Rectal smooth muscle tissue (tissue), 1 donor: ENCODE results near the gene YWHAE.
"Not testable (repeated sequence)": the region's sequence is repeated elsewhere in the genome, so short reads cannot be mapped to it uniquely, and the experiment has no call there.

ENCODE experiments used
- H3K27ac ChIP-seq: one replicate; pipeline ENCODE4 v1.7.0; 2013; ENCODE audit warnings: low read depth, low read length, inconsistent platforms
- H3K27me3 ChIP-seq: one replicate; pipeline ENCODE4 v1.7.0; 2013; ENCODE audit warnings: low read length; ENCODE audit not compliant: control insufficient read depth, insufficient read depth
- H3K36me3 ChIP-seq: one replicate; pipeline ENCODE4 v1.7.0; 2013; ENCODE audit warnings: low read length; ENCODE audit not compliant: control insufficient read depth, insufficient read depth
- H3K4me1 ChIP-seq: one replicate; pipeline ENCODE4 v1.7.0; 2013; ENCODE audit warnings: low read length; ENCODE audit not compliant: control insufficient read depth, insufficient read depth
- H3K4me3 ChIP-seq: one replicate; pipeline ENCODE4 v1.7.0; 2013; ENCODE audit warnings: low read length
- H3K9ac ChIP-seq: one replicate; pipeline ENCODE4 v1.7.0; 2013; ENCODE audit warnings: low read length

YWHAE gene

GRCh38 chr17:1365445-1366039 lies 34.5 kb downstream of the YWHAE start:
- Histone ChIP-seq H3K27me3 (no peaks in the 10 kb centered on the region), H3K27ac (no peak overlapping the region), H3K4me3 (no peak overlapping the region), H3K4me1 (peaks cover 16% of the 10 kb centered on the region), H3K9ac (no peak overlapping the region), H3K36me3 (peaks cover 5% of the 10 kb centered on the region)

- Histone ChIP-seq H3K36me3 (peaks cover 3% of the 10 kb centered on the region), H3K27me3 (no peaks in the 10 kb centered on the region), H3K27ac (no peak overlapping the region), H3K4me1 (peaks cover 18% of the 10 kb centered on the region), H3K4me3 (no peak overlapping the region), H3K9ac (no peak overlapping the region)
Observed at GRCh38 chr17:1362964-1363363, 37.1 kb downstream of the YWHAE start.

GRCh38 chr17:1362065-1362848 lies 37.8 kb downstream of the YWHAE start:
- Histone ChIP-seq H3K9ac (no peak overlapping the region), H3K27me3 (no peaks in the 10 kb centered on the region), H3K4me1 (peaks cover 16% of the 10 kb centered on the region), H3K27ac (no peak overlapping the region), H3K36me3 (peaks cover 3% of the 10 kb centered on the region), H3K4me3 (no peak overlapping the region)

GRCh38 chr17:1360975-1361374 lies 39.0 kb downstream of the YWHAE start:
- peaks cover 3% of the 10 kb centered on the region for H3K36me3 ChIP-seq
- H3K27me3 ChIP-seq = no peaks in the 10 kb centered on the region
- no peak overlapping the region for H3K27ac ChIP-seq
- H3K9ac ChIP-seq = no peak overlapping the region
- H3K4me3 ChIP-seq = no peak overlapping the region
- H3K4me1 ChIP-seq = peaks cover 16% of the 10 kb centered on the region

- H3K36me3 ChIP-seq, H3K9ac ChIP-seq, H3K4me3 ChIP-seq, H3K27ac ChIP-seq, H3K27me3 ChIP-seq: not testable (repeated sequence)
- peaks cover 16% of the 10 kb centered on the region for H3K4me1 ChIP-seq
Observed at GRCh38 chr17:1360315-1360714, 39.7 kb downstream of the YWHAE start.

GRCh38 chr17:1354030-1354429 lies 46.0 kb downstream of the YWHAE start:
- no peaks in the 10 kb centered on the region for H3K4me1 ChIP-seq
- no peak overlapping the region for H3K27ac ChIP-seq
- H3K4me3 ChIP-seq = no peak overlapping the region
- H3K9ac ChIP-seq = no peak overlapping the region
- peaks cover 20% of the 10 kb centered on the region for H3K36me3 ChIP-seq
- H3K27me3 ChIP-seq = no peaks in the 10 kb centered on the region

- not testable (repeated sequence) for H3K4me1 ChIP-seq, H3K27ac ChIP-seq
- H3K36me3 ChIP-seq = peaks cover 22% of the 10 kb centered on the region
Observed at GRCh38 chr17:1352530-1352929, 47.5 kb downstream of the YWHAE start.

GRCh38 chr17:1351971-1352370 lies 48.1 kb downstream of the YWHAE start:
- Histone ChIP-seq H3K9ac (no peak overlapping the region), H3K27ac (no peak overlapping the region), H3K36me3 (peaks cover 22% of the 10 kb centered on the region), H3K4me3 (no peak overlapping the region), H3K27me3 (no peaks in the 10 kb centered on the region), H3K4me1 (peaks cover 6% of the 10 kb centered on the region)

More at GRCh38 chr17:1352530-1352929, 47.5 kb downstream of the YWHAE start:
- not testable (repeated sequence) for H3K4me3 ChIP-seq, H3K27me3 ChIP-seq, H3K9ac ChIP-seq

- H3K9ac ChIP-seq = no peak overlapping the region
- no peaks in the 10 kb centered on the region for H3K27me3 ChIP-seq
- no peak overlapping the region for H3K27ac ChIP-seq
- H3K4me1 ChIP-seq = peaks cover 6% of the 10 kb centered on the region
- no peak overlapping the region for H3K4me3 ChIP-seq
- H3K36me3 ChIP-seq = peaks cover 25% of the 10 kb centered on the region
Observed at GRCh38 chr17:1351275-1351674, 48.7 kb downstream of the YWHAE start.

- H3K9ac ChIP-seq = no peak overlapping the region
- H3K36me3 ChIP-seq = peaks cover 26% of the 10 kb centered on the region
- peak overlapping the region; percentile 8 for H3K27ac ChIP-seq
- H3K4me3 ChIP-seq = peak overlapping the region; percentile 43
- H3K4me1 ChIP-seq = peaks cover 12% of the 10 kb centered on the region
- no peaks in the 10 kb centered on the region for H3K27me3 ChIP-seq
Observed at GRCh38 chr17:1347589-1348323, 52.3 kb downstream of the YWHAE start.

- Histone ChIP-seq H3K27me3 (no peaks in the 10 kb centered on the region), H3K4me1 (peaks cover 12% of the 10 kb centered on the region), H3K36me3 (peaks cover 18% of the 10 kb centered on the region), H3K9ac (no peak overlapping the region), H3K4me3 (no peak overlapping the region), H3K27ac (no peak overlapping the region)
Observed at GRCh38 chr17:1344521-1344920, 55.5 kb downstream of the YWHAE start.

GRCh38 chr17:1343554-1343953 lies 56.5 kb downstream of the YWHAE start:
- peaks cover 12% of the 10 kb centered on the region for H3K4me1 ChIP-seq
- H3K36me3 ChIP-seq = peaks cover 18% of the 10 kb centered on the region
- H3K27me3 ChIP-seq = no peaks in the 10 kb centered on the region
- H3K4me3 ChIP-seq = no peak overlapping the region
- H3K27ac ChIP-seq = no peak overlapping the region
- no peak overlapping the region for H3K9ac ChIP-seq
